Testis (tissue), 2 donors: ENCODE data around the gene POLRMT.

ENCODE experiments used
- POLR2A ChIP-seq: fragments of 450-650 bp; IDR thresholded peaks from one replicate; pipeline ENCODE4 v1.6.1; 2017; ENCODE audit warnings: antibody characterized with exemption, mild to moderate bottlenecking, moderate library complexity
- TF ChIP-seq, protein P1 (sequence below), 3 experiments: fragments of 450-650 bp in 2 of 3; fragments of 200-600 bp in 1 of 3; sonication (generic) in 1 of 3; IDR thresholded peaks; one replicate each; pipeline ENCODE4 v1.5.1; 2016 to 2019; ENCODE audit warnings: antibody characterized with exemption in 3 of 3, mild to moderate bottlenecking in 2 of 3, moderate library complexity in 1 of 3

DNA sequence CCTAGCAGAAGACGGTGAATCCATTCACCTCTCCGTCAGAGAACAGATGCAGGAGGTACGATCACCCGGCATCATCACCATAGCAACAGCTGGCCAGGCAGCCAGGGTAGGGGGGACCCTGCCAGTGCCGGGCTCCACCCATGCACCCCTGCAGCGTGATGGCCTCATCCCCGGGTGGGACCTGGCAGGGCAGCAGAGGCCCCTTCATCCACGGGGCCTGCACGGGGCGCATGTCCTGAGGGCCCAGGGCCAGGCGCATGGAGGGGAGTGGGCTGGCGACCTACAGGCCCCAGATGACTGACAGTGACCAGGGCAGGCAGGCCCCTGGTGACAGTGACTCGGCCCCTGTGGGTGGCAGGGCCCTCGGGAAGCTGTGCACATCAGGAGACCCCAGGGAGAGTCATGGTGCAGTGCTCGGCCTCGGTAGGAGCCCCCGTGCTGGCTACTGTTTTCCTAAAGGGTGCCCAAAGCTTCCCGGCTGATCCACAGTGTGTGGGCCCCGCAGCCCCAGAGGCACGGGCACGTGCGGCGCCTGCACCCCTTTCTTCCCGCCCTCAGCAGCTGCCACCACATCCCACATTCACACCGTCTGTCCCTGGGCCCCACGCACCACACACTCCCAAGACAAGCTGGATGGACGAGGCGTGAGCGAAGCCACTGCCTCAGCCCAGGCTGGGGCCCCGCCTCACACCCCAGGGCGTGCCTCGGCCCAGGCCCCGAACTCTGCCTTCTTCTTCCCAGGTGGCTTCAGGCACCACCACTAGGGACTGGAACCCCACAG lies 24.9 kb upstream of the POLRMT start:
- TF ChIP-seq, protein P1, sequence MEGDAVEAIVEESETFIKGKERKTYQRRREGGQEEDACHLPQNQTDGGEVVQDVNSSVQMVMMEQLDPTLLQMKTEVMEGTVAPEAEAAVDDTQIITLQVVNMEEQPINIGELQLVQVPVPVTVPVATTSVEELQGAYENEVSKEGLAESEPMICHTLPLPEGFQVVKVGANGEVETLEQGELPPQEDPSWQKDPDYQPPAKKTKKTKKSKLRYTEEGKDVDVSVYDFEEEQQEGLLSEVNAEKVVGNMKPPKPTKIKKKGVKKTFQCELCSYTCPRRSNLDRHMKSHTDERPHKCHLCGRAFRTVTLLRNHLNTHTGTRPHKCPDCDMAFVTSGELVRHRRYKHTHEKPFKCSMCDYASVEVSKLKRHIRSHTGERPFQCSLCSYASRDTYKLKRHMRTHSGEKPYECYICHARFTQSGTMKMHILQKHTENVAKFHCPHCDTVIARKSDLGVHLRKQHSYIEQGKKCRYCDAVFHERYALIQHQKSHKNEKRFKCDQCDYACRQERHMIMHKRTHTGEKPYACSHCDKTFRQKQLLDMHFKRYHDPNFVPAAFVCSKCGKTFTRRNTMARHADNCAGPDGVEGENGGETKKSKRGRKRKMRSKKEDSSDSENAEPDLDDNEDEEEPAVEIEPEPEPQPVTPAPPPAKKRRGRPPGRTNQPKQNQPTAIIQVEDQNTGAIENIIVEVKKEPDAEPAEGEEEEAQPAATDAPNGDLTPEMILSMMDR (IDR thresholded peaks at IDR 0.05): no peak
- no peak for TF ChIP-seq POLR2A
